NCI-H2171 treated with DMSO at 0.1 percent for 48 hours (cell line): ENCODE measurements around the gene NIPBL.
"Not testable (repeated sequence)": the region's sequence is repeated elsewhere in the genome, so short reads cannot be mapped to it uniquely, and the experiment has no call there.

Experiments used
- DNase-seq: peaks from one replicate; lab custom pipeline; 2025; lab: John Stamatoyannopoulos, UW

Gene NIPBL, protein sequence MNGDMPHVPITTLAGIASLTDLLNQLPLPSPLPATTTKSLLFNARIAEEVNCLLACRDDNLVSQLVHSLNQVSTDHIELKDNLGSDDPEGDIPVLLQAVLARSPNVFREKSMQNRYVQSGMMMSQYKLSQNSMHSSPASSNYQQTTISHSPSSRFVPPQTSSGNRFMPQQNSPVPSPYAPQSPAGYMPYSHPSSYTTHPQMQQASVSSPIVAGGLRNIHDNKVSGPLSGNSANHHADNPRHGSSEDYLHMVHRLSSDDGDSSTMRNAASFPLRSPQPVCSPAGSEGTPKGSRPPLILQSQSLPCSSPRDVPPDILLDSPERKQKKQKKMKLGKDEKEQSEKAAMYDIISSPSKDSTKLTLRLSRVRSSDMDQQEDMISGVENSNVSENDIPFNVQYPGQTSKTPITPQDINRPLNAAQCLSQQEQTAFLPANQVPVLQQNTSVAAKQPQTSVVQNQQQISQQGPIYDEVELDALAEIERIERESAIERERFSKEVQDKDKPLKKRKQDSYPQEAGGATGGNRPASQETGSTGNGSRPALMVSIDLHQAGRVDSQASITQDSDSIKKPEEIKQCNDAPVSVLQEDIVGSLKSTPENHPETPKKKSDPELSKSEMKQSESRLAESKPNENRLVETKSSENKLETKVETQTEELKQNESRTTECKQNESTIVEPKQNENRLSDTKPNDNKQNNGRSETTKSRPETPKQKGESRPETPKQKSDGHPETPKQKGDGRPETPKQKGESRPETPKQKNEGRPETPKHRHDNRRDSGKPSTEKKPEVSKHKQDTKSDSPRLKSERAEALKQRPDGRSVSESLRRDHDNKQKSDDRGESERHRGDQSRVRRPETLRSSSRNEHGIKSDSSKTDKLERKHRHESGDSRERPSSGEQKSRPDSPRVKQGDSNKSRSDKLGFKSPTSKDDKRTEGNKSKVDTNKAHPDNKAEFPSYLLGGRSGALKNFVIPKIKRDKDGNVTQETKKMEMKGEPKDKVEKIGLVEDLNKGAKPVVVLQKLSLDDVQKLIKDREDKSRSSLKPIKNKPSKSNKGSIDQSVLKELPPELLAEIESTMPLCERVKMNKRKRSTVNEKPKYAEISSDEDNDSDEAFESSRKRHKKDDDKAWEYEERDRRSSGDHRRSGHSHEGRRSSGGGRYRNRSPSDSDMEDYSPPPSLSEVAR (N-terminal part only)

DNA sequence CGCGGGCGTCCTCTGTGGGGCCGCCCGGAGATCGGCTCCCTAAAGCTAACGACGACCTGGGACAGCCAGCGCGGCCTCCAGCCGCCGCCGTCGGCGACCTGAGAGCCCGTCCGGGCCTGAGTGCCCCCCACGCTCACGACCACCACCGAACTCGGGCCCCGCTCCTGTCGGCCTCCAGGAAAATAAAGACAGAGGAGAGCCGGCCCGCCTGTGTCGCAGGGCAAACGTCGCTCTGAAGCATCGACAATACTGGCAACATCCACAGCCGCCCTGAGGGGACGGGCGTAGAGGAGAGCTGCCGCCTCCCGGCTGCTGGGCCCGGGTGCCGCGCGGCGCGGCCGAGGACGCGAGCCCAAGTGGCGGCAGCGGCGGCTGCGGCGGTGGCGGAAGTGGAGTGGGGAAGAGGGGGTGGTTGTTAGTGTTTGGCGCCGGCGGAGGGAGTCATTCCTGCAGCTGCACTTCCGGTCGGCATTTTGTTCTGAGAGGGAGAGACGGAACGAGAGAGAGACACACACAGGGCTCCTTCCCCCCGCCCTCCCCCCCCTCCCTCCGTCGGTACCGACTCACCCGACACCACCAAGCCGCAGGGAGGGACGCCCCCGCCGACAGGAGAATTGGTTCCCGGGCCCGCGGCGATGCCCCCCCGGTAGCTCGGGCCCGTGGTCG, at the start of gene NIPBL:
Gene NIPBL (plus strand): TSS at position 471 of the 666 bp plus-strand sequence. CDS start 76,928 bp downstream, outside the sequence.
- peak; percentile 98 for DNase-seq

DNA sequence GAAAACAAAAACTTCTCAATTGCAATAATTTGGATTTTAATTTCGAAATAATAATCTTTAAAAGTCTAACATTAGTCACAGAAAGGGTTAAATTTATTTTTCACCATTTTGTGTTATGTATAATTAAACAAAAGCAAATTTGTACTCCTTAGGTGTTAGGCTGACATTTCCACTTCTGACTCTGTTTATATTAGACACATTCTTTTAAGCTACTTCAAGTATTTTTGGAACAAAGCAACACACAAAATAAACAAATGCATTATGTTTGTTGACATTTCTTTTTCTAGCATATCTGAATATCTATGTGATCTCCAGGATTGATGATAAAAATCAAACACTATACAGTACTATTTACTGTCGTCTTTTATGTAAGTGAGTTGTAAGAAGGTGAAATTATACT, 44.3 kb upstream of the NIPBL start:
- no peak for DNase-seq

DNA sequence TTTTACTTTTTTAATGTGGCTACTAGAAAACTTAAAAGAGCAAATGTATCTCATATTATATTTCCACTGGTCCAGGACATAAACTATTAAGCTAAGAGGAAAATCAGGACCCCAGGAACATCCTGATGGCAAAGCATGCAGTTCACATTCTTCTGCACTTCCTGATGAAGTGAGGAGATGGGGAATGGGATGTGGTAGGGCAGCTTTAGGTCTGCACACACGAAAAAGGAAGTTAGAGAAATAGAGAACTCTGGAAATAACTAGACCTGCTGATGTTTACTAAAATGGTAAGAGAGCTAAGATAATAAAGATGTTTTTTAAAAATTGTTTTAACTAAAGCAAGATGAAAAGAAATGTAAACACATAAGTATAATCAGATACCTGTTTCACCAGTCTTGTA, 39.7 kb upstream of the NIPBL start:
- no peak for DNase-seq

DNA sequence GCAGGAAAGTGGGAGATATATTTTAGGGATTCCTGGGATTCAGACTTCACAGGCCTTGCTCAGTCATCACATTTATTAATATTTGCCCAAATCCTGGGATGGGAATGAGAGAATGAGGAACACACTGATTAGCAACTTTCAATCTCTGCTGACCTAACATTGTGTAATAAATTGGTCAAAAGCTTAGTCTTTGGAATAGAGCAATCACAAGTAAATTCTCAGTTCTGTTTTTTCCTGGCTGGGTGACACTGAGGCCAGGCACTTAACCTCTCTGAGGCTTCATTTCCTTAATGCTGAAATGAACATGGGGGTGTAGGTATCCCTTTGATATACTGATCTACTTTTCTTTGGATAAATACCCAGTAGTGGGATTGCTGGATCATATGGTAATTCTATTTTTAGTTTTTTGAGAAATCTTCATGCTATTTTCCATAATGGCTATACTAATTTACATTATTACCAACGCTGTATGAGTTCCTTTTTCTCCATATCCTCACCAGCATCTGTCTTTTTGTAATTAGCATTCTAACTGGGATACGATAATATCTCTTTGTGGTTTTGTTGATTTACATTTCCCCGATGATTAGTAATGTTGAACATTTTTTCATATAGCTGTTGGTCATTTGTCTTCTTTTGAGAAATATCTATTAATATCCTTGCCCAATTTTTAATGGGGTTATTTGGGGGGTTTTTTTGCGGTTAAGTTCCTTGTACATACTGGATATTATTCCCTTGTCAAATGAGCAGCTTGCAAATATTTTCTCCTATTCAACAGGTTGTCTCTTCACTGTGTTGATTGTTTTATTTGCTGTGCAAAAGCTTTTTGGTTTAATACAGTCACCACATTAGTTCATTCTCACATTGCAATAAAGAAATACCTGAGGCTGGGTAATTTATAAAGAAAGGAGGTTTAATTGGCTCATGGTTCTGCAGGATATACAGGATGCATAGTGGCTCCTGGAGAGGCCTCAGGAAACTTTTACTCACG, 36.8 kb upstream of the NIPBL start:
- DNase-seq: no peak

DNA sequence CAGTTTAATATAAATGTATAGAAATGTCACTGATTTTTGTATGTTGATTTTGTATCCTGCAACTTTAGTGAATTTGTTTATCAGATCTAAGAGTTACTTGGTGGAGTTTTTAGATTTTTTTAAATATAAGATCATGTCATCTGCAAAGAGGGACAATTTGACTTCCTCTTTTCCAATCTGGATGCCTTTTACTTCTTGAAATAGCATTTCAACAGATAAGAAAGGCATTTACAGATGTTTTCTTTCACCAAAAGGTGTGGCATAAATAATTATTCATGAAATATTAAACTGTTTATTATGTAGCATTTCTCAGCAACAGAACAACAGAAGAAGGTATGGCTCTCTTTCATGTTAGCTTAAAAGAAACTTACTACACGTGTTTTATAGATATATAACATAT, 34.9 kb upstream of the NIPBL start:
- no peak for DNase-seq

DNA sequence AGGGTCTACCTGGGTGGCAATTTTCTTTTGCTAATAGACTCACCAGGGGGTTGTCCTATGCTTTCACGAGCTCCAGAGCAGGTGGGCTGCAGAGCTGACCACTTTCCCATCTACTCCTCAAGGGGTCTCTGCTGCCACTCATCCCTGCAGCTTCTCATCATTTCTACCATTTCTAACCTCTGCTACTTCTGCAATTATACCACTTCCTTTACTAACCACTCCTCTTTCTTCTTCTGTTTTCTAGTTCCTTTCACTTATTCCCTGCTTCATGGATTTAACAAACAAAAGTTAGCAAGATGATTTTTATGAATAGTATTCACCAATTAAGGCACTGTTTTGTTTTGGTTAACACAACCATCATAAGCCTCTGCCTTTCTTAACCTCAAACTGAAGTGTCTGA, 34.5 kb upstream of the NIPBL start:
- no peak for DNase-seq

DNA sequence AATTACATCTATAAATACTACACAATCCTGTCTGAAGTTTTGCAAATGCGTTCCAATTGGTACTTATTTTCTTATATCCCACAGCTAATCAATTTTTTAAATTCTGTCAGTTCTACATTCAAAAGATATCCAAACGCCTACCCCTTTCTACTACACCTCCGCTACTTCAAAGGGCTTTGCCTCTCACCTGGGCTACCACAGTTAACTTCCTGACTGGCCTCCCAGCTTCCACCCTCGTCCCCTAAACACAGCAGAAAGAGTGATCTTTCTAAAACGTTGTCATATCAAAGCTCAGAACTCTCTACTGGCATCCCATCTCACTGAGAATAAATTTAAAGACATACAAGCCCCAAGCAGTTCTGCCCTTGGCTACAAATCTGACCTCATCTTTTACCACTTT, 32.3 kb upstream of the NIPBL start:
- DNase-seq: no peak

DNA sequence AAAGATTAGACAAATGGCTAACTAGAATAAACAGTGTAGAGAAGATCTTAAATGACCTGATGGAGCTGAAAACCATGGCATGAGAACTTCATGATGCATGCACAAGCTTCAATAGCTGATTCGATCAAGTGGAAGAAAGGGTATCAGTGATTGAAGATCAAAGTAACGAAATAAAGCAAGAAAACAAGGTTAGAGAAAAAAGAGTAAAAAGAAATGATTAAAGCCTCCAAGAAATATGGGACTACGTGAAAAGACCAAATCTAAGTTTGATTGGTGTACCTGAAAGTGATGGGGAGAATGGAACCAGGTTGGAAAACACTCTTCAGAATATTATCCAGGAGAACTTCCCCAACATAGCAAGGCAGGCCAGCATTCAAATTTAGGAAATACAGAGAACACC, 28.0 kb upstream of the NIPBL start:
- DNase-seq: not testable (repeated sequence)

DNA sequence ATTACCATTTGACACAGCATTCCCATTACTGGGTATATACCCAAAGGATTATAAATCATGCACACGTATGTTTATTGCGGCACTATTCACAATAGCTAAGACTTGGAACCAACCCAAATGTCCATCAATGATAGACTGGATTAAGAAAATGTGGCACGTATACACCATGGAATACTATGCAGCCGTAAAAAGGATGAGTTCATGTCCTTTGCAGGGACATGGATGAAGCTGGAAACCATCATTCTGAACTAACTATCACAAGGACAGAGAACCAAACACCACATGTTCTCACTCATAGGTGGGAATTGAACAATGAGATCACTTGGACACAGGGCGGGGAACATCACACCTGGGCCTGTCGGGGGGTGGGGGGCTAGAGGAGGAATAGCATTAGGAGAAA, 23.7 kb upstream of the NIPBL start:
- DNase-seq: not testable (repeated sequence)

DNA sequence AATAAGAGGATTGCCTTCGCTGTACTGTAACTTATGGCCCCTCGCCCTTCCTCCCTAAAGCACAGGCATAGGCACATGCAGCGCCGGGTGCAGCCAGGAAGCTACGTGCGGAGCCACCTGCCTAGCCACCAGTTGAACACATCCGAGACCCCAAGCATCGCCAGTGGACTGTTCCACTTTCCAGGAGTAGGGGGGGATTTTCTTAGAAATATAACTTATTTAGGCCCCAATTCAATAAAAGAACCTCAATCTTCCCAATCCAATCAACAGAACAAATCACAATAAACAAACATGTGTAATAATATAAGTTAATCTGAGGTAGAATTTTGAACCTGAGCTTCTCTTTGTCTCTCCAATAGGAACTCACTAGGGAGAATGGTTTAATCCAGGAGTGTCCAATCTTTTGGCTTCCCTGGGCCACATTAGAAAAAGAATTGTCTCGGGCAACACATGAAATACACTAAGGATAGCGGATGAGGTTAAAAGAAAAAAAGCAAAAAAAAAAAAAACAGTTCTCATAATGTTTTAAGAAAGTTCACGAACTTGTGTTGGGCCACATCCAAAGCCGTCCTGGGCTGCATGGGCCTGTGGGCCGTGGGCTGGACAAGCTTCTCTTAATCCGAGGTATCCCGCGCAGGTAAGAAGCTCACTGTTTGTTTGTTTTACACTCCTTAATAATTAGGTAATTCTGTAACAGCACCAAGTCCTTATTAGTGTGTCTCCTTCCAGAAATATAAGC, 22.0 kb upstream of the NIPBL start:
- DNase-seq: no peak

DNA sequence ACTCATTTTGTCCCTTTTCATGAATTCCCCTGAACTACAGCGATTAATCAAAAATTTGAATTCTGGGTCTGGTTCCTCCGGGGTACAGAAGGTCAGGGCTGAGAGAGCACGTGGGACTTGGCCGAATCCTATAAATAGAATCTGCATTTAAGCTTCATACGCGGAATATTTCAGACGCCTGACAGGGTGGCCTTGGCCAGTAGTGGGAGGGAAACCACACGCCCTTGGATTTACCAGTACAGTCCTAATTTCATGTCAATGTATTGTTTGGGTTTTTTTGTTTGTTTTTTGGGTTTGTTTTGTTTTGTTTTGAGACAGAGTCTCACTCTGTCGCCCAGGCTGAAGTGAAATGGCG, 21.5 kb upstream of the NIPBL start:
- DNase-seq: no peak

DNA sequence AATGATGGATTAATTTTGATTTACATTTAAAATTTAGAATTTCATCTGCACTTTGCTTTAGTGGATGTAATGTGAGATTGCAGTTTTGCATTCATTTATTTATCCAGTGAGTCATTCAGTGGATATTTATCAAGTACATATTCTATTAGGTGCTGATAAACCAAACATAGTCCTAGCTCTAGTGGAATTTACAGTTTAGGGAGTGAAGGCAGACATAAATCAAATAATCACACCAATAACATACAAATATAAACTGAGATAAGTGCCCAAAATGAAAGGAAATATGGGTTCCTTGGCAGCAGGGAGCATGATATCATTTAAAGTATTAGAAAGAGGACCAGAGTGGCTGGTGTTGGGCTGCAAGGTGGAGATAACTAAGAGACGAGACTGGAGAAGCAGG, 14.7 kb upstream of the NIPBL start:
- DNase-seq: no peak

DNA sequence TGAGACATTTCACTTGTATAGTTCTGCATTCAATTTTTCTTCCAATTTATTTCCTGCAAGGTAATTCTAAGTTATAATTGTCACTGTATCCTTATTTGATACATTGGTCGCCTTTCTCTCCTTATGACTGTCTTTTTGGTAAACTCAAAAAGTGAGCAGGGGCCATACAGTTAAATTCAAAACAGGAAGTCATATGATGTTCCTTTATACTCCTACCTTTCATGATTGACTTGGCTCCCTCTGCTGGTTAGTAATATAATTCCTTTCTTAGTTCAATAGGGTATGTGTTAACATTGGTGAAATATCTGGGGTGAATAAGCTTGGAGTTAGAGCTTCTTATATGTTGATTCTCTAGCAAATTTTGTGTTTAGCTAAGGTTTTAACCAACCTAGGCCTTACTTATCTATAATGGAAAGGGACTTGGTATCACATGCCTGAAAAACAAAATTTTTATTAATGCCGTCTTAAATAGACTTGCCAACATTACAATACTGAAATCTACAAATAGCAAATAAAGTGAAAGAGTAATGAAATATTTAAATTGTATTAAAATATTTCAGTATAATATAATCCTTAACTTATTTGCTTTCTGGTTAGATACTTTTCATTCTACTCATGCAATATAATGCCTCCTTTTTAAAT, 6.0 kb upstream of the NIPBL start:
- DNase-seq: peak; percentile 89

DNA sequence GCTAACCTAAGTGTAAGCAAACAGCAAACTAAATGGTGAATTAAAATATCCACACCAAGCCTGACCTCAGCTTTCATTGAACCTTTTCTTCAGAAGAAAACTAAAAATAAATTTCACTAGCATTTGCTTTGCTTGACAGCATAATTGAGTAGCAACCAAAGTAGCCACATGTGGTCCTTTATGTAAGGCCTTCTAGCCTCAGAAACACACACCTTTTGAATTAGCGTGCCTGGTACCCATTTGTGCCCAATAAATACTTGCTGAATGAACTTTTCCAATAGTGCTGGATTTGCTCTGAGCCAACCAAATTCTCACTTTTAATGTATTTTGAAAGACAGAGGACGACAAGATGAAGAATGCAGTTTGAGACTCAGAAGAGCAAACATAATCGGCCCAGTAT, 2.1 kb upstream of the NIPBL start:
- DNase-seq: no peak

DNA sequence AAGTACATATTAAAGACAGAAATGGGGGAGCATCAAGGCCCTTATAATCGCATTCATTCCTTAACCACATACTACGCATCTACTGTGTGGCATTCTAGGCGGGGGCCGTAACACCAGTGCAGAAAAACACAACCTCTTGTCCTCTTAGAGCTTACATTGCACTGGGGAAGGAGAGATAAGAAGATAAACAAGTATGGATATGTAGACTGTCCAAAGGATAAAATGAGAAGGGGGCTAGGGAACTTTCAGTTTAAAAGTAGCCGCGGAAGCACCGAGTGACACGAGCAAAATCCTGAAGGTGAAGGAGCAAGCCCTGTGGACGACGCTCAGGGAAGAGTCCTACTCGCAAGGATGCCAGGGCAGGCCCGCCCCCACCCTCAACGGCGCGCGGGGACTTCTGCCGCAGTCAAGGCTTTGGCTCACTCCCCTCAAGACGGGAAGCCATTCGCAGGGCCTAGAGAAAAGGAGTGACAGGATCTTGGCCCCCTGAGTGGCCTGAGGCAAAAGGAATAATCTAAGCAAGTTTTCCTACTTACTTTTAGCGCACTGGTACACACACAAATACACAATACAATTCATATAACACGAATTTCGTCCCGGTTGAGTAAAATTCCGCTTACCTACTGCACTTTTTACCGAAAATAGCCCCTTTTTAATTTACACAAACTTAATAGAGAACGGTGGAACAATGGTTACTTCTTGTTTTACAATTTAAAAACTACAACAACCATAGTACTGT, 1.3 kb upstream of the NIPBL start:
- peak; percentile 55 for DNase-seq

DNA sequence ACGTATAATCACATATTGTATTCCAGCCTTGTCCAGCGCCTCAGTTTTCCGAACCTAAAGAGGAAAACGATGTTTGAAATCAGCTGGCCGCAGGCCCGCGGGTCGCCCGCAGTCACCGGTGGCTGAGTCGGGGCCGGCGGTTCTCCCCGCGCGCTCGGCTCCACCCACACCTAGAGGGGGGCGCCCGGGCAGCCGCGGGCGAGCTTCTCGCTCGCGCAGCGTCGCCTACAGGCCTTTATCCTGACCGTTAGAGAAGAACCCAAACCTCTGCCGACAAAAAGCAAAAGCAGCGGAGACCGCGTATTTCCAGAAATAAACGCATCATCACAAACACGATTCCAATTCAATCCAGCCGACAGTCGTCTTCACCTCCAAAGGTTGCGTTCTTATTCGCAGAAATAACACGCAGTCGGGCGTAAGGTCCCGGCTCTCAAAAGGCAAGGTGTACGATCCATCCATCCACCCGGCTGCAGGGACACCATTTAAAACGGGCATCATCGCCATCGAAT, 725 bp upstream of the NIPBL start:
- DNase-seq: peak; percentile 75

DNA sequence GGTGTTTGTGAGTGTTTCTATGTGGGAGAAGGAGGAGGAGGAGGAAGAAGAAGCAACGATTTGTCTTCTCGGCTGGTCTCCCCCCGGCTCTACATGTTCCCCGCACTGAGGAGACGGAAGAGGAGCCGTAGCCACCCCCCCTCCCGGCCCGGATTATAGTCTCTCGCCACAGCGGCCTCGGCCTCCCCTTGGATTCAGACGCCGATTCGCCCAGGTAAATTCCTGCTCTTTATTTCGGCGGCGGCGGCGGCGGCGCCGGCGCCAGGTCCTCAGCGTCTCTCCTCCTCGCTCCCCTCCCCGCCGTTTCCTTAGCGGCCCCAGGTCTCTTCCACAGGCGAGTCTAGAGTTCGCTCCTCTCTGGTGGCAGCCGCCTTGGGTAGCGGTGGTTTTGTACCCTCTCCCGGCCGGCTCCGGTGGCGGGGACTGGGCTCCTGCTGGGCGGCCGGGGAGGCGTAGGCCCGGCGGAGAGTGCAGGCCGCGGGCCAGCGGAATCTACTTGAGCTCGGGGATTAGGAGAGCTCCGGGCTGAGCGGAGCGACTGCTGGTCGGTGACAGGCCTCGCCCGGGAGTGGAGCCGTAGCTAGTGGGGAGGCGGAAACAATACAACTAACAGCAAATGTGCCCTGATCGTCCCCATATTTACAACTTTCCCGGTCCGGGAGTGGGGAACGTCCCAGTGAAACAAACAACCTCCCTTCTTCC, 547 bp downstream of the NIPBL start:
- peak; percentile 83 for DNase-seq
